PC-9 (cell line): ENCODE measurements around the gene GAS5. TPM values are rescaled to one million over a fixed set of nuclear protein-coding genes. Genes with fewer than 3 reads are reported as not detected.

Experiments used
- BruUV-seq: library from RNA; stranded (reverse); fragments of 400-500 nt; replicated peaks from 2 replicates; lab custom pipeline; 2021; lab: Mats Ljungman, UMichigan
- CTCF ChIA-PET: fragments of 300-600 bp; sonication (Branson Sonifier 250); formaldehyde crosslinking; loops from one replicate; lab custom pipeline; 2022; ENCODE audit warnings: antibody characterized with exemption; lab: Charles Lee
- POLR2A ChIA-PET: fragments of 300-600 bp; sonication (Branson Sonifier 250); formaldehyde crosslinking; loops from one replicate; lab custom pipeline; 2022; ENCODE audit warnings: antibody characterized with exemption; ENCODE audit not compliant: unreplicated experiment; lab: Charles Lee
- DNase-seq, 2 experiments: peaks; one replicate each; pipeline versions ENCODE4 v3.0.0 to v3.0.0-alpha.2; 2015 to 2022; ENCODE audit warnings: mixed read lengths in 1 of 2
- H2AFZ ChIP-seq: fragments of 200-600 bp; sonication (generic); 2 replicates; pipeline ENCODE4 v1.8.1; 2017; ENCODE audit warnings: antibody characterized with exemption
- H3F3A ChIP-seq: fragments of 200-600 bp; sonication (generic); 2 replicates; pipeline ENCODE4 v1.8.1; 2017; ENCODE audit warnings: antibody characterized with exemption, mild to moderate bottlenecking, low read depth; ENCODE audit not compliant: insufficient read depth
- H3K27ac ChIP-seq: fragments of 200-600 bp; sonication (generic); 2 replicates; pipeline ENCODE4 v1.6.1; 2016; ENCODE audit warnings: mixed run types
- H3K27me3 ChIP-seq: fragments of 200-600 bp; sonication (generic); 2 replicates; pipeline ENCODE4 v1.6.1; 2016; ENCODE audit warnings: low read depth, mixed run types; ENCODE audit not compliant: insufficient read depth
- H3K36me3 ChIP-seq: fragments of 200-600 bp; sonication (generic); 2 replicates; pipeline ENCODE4 v1.6.1; 2016; ENCODE audit warnings: low read depth, mixed run types
- H3K4me1 ChIP-seq: fragments of 200-600 bp; sonication (generic); replicated peaks from 2 replicates; pipeline ENCODE4 v1.6.1; 2016; ENCODE audit warnings: mixed run types; ENCODE audit not compliant: insufficient read depth
- H3K4me2 ChIP-seq: fragments of 200-600 bp; sonication (generic); 2 replicates; pipeline ENCODE4 v1.6.1; 2017; ENCODE audit warnings: mixed run types
- H3K4me3 ChIP-seq: fragments of 200-600 bp; sonication (generic); 2 replicates; pipeline ENCODE4 v1.6.1; 2016; ENCODE audit warnings: mixed run types
- H3K79me2 ChIP-seq: fragments of 200-600 bp; sonication (generic); 2 replicates; pipeline ENCODE4 v1.6.1; 2017; ENCODE audit warnings: low read depth, mixed run types
- H3K9me2 ChIP-seq: fragments of 200-600 bp; sonication (generic); 2 replicates; pipeline ENCODE4 v1.8.1; 2017; ENCODE audit warnings: mild to moderate bottlenecking; ENCODE audit not compliant: insufficient read depth
- H3K9me3 ChIP-seq: fragments of 200-600 bp; sonication (generic); 2 replicates; pipeline ENCODE4 v1.8.1; 2016; ENCODE audit warnings: low read depth; ENCODE audit not compliant: insufficient read depth
- H4K20me1 ChIP-seq: fragments of 200-600 bp; sonication (generic); 2 replicates; pipeline ENCODE4 v1.8.1; 2017; ENCODE audit not compliant: insufficient read depth
- CTCF ChIP-seq: fragments of 200-600 bp; sonication (generic); conservative IDR thresholded peaks from 2 replicates; pipeline ENCODE4 v1.6.1; 2017; ENCODE audit warnings: mixed run types, antibody characterized with exemption, mild to moderate bottlenecking, moderate library complexity
- EZH2 ChIP-seq: fragments of 200-600 bp; sonication (generic); IDR thresholded peaks from 2 replicates; pipeline ENCODE4 v1.8.0; 2017; ENCODE audit warnings: antibody characterized with exemption, low read depth
- intact Hi-C: fragments of 100-400 bp; cut with micrococcal nuclease; formaldehyde crosslinking; loops from one replicate; pipeline ENCODE4 v1.10.0; 2022; ENCODE audit not compliant: unreplicated experiment
- total RNA-seq: library from RNA; stranded (reverse); gene quantifications from 2 replicates; pipeline ENCODE4 v1.2.3, GENCODE V29; 2021

The GAS5 gene
- total RNA-seq, 1 experiment from 2014 or later: 234 TPM

GRCh38 chr1:173871500-173871899, 3.7 kb upstream of the GAS5 start:
- CTCF ChIA-PET: no interaction called here
- Histone ChIP-seq H4K20me1 (peaks cover 6% of the 10 kb centered on the region), H3K4me3 (no peak overlapping the region), H3K36me3 (peaks cover 11% of the 10 kb centered on the region), H3F3A (peaks cover 16% of the 10 kb centered on the region), H3K4me2 (no peak overlapping the region), H3K27ac (no peak overlapping the region), H3K4me1 (peaks cover 11% of the 10 kb centered on the region), H2AFZ (no peak overlapping the region), H3K9me2 (no peaks in the 10 kb centered on the region), H3K79me2 (peaks cover 13% of the 10 kb centered on the region), H3K9me3 (no peaks in the 10 kb centered on the region), H3K27me3 (no peaks in the 10 kb centered on the region)
- POLR2A ChIA-PET: no interaction called here
- no peak for DNase-seq
- no TSS peak for BruUV-seq
- TF ChIP-seq CTCF (no peak), EZH2 (no peak)
- intact Hi-C loops: no loop called here

- intact Hi-C loops: no loop called here
- Histone ChIP-seq H3K9me3 (no peaks in the 10 kb centered on the region), H3F3A (peaks cover 20% of the 10 kb centered on the region), H3K4me1 (peaks cover 13% of the 10 kb centered on the region), H3K27me3 (no peaks in the 10 kb centered on the region), H3K79me2 (peaks cover 17% of the 10 kb centered on the region), H3K4me3 (no peak overlapping the region), H4K20me1 (peaks cover 10% of the 10 kb centered on the region), H3K9me2 (no peaks in the 10 kb centered on the region), H2AFZ (no peak overlapping the region), H3K27ac (no peak overlapping the region), H3K36me3 (peaks cover 15% of the 10 kb centered on the region), H3K4me2 (no peak overlapping the region)
- ChIA-PET POLR2A (no interaction called here), CTCF (no interaction called here)
- TF ChIP-seq CTCF: no peak
- TF ChIP-seq EZH2: no peak
- DNase-seq: no peak
- no TSS peak for BruUV-seq
Measured at GRCh38 chr1:173871091-173871490, 3.3 kb upstream of the GAS5 start.

- CTCF ChIA-PET: no interaction called here
- peaks cover 19% of the 10 kb centered on the region for H3K4me1 ChIP-seq
- BruUV-seq: no TSS peak
- H3F3A ChIP-seq: peaks cover 26% of the 10 kb centered on the region
- no peaks in the 10 kb centered on the region for H3K27me3 ChIP-seq
- POLR2A ChIA-PET: no interaction called here
- H2AFZ ChIP-seq: no peak overlapping the region
- no peak overlapping the region for H3K4me3 ChIP-seq
- H3K79me2 ChIP-seq: peaks cover 23% of the 10 kb centered on the region
- no peaks in the 10 kb centered on the region for H3K9me2 ChIP-seq
- no peak overlapping the region for H3K27ac ChIP-seq
- intact Hi-C loops: no loop called here
- TF ChIP-seq EZH2 (no peak), CTCF (no peak)
- peaks cover 22% of the 10 kb centered on the region for H3K36me3 ChIP-seq
- peaks cover 16% of the 10 kb centered on the region for H4K20me1 ChIP-seq
- no peak for DNase-seq
- H3K4me2 ChIP-seq: no peak overlapping the region
- H3K9me3 ChIP-seq: no peaks in the 10 kb centered on the region
Measured at GRCh38 chr1:173870252-173871075, 2.7 kb upstream of the GAS5 start.
